GM12878 (cell line): ENCODE data around the gene CTRB2. TPM values are rescaled to one million over a fixed set of nuclear protein-coding genes. Genes with fewer than 3 reads are reported as not detected.

Source experiments
- ATAC-seq: fragments of 200-7000 bp; cut with Tn5 transposase; 3 replicates; pipeline ENCODE4 v1.9.1; 2020; ENCODE audit warnings: mild to moderate bottlenecking, moderate library complexity
- BruUV-seq: library from RNA; stranded (reverse); fragments of 400-500 nt; replicated peaks from 2 replicates; lab custom pipeline; 2021; lab: Mats Ljungman, UMichigan
- CTCF ChIA-PET: fragments of 300-600 bp; sonication (Branson Sonifier 250); formaldehyde crosslinking; extraction: SDS; loops from one replicate; lab custom pipeline; 2021; ENCODE audit warnings: inconsistent platforms; lab: Yijun Ruan, JAX
- POLR2A ChIA-PET: fragments of 350-600 bp; formaldehyde crosslinking; extraction: SDS; loops from one replicate; lab custom pipeline; 2021; ENCODE audit warnings: inconsistent platforms; lab: Charles Lee
- RAD21 ChIA-PET: fragments of 300-600 bp; sonication (Branson Sonifier 250); formaldehyde crosslinking; loops from one replicate; lab custom pipeline; 2023; ENCODE audit warnings: antibody characterized with exemption; ENCODE audit not compliant: unreplicated experiment; lab: Charles Lee
- SMC1A ChIA-PET: fragments of 300-600 bp; sonication (Branson Sonifier 250); formaldehyde crosslinking; loops from one replicate; lab custom pipeline; 2023; ENCODE audit not compliant: unreplicated experiment, uncharacterized antibody; lab: Charles Lee
- DNase-seq: peaks from one replicate; pipeline ENCODE4 v3.0.0-alpha.2; 2011; ENCODE audit warnings: low read depth, low spot score
- FAIRE-seq: peaks from 3 replicates; lab custom pipeline; 2011; peaks lifted over from hg19 to GRCh38; lab: Jason Lieb, UNC
- H2AFZ ChIP-seq: 2 replicates; pipeline ENCODE4 v1.6.0; 2011; ENCODE audit warnings: low read depth, low read length, control low read depth; ENCODE audit not compliant: control insufficient read depth
- H3K27ac ChIP-seq: 2 replicates; pipeline ENCODE4 v1.5.1; 2011; ENCODE audit warnings: control low read depth; ENCODE audit not compliant: control insufficient read depth, insufficient read depth
- H3K27me3 ChIP-seq, 2 experiments: replicated peaks in 1 of 2; 2 replicates each; pipeline versions ENCODE4 v1.6.0 to v1.6.1; 2011; ENCODE audit warnings: low read length in 1 of 2; ENCODE audit not compliant: control insufficient read depth in 2 of 2, insufficient read depth in 2 of 2
- H3K36me3 ChIP-seq, 2 experiments: 2 replicates each; pipeline ENCODE4 v1.5.1; 2011; ENCODE audit warnings: low read length in 1 of 2; ENCODE audit not compliant: control insufficient read depth in 2 of 2, insufficient read depth in 2 of 2
- H3K4me1 ChIP-seq: 2 replicates; pipeline ENCODE4 v1.6.1; 2011; ENCODE audit warnings: mild to moderate bottlenecking, low read length, moderate library complexity, mixed read lengths; ENCODE audit not compliant: control insufficient read depth, insufficient read depth
- H3K4me2 ChIP-seq: 2 replicates; pipeline ENCODE4 v1.6.0; 2011; ENCODE audit warnings: control low read depth; ENCODE audit not compliant: control insufficient read depth, insufficient read depth
- H3K4me3 ChIP-seq: fragments of 200-600 bp; sonication (generic); 2 replicates; pipeline ENCODE4 v1.5.1; 2016
- H3K79me2 ChIP-seq: 2 replicates; pipeline ENCODE4 v1.6.0; 2011; ENCODE audit warnings: low read length; ENCODE audit not compliant: control insufficient read depth, insufficient read depth
- H3K9ac ChIP-seq: 2 replicates; pipeline ENCODE4 v1.8.0; 2011; ENCODE audit warnings: low read length, control low read depth, mixed read lengths; ENCODE audit not compliant: control insufficient read depth, insufficient read depth
- H3K9me3 ChIP-seq: replicated peaks from 3 replicates; pipeline ENCODE4 v1.5.1; 2011; ENCODE audit warnings: mild to moderate bottlenecking, low read length; ENCODE audit not compliant: control insufficient read depth, insufficient read depth
- H4K20me1 ChIP-seq: 2 replicates; pipeline ENCODE4 v1.6.0; 2011; ENCODE audit not compliant: control insufficient read depth, insufficient read depth
- BHLHE40 ChIP-seq, 2 experiments: fragments of 450-650 bp in 1 of 2; IDR thresholded peaks; 2 replicates each; pipeline ENCODE4 v1.6.1; 2011 to 2017; ENCODE audit warnings: low read depth in 2 of 2, borderline replicate concordance in 1 of 2, improper control_type of control experiment in 1 of 2, low read length in 1 of 2, mild to moderate bottlenecking in 1 of 2
- DPF2 ChIP-seq: fragments of 450-650 bp; IDR thresholded peaks from 2 replicates; pipeline ENCODE4 v1.6.1; 2017; ENCODE audit warnings: mild to moderate bottlenecking
- IRF5 ChIP-seq: fragments of 450-650 bp; IDR thresholded peaks from 2 replicates; pipeline ENCODE4 v1.6.1; 2017; ENCODE audit warnings: borderline replicate concordance
- MTA2 ChIP-seq: fragments of 450-650 bp; IDR thresholded peaks from 2 replicates; pipeline ENCODE4 v1.6.1; 2016; ENCODE audit warnings: low read depth, mild to moderate bottlenecking, moderate library complexity
- MYB ChIP-seq: fragments of 150-350 bp; IDR thresholded peaks from 2 replicates; pipeline ENCODE4 v1.6.1; 2014; ENCODE audit warnings: mild to moderate bottlenecking, low read depth, low read length, borderline replicate concordance
- POLR2A ChIP-seq: IDR thresholded peaks from 2 replicates; pipeline ENCODE4 v1.6.1; 2011; ENCODE audit warnings: low read depth, mild to moderate bottlenecking, low read length
- RAD21 ChIP-seq: IDR thresholded peaks from 2 replicates; pipeline ENCODE4 v1.6.1; 2011; ENCODE audit warnings: mild to moderate bottlenecking, low read depth, low read length, moderate library complexity; ENCODE audit not compliant: insufficient read depth
- SIN3A ChIP-seq: IDR thresholded peaks from 2 replicates; pipeline ENCODE4 v1.6.1; 2012; ENCODE audit warnings: low read depth, low read length, improper control_type of control experiment
- SMAD5 ChIP-seq: IDR thresholded peaks from 2 replicates; pipeline ENCODE4 v1.6.1; 2016; ENCODE audit warnings: antibody characterized with exemption, low read depth
- SUZ12 ChIP-seq: fragments of 200-600 bp; sonication (generic); IDR thresholded peaks from one replicate; pipeline ENCODE4 v1.6.1; 2018; ENCODE audit warnings: antibody characterized with exemption, mild to moderate bottlenecking; ENCODE audit not compliant: unreplicated experiment
- ZBTB11 ChIP-seq: fragments of 450-650 bp; formaldehyde crosslinking; IDR thresholded peaks from 2 replicates; pipeline ENCODE4 v1.5.0; 2022; ENCODE audit warnings: mild to moderate bottlenecking, missing genetic modification characterization
- WGBS: methylation state at CpG from one replicate; pipeline ENCODE4 v1.1.6; 2016; ENCODE audit warnings: low lambda C conversion rate; ENCODE audit not compliant: insufficient replicate concordance, insufficient coverage; ENCODE audit errors: missing lambda C conversion rate; 5-methylcytosine and 5-hydroxymethylcytosine counted together
- in situ Hi-C: fragments of 300-500 bp; cut with MboI; formaldehyde crosslinking; loops from 9 replicates; pipeline ENCODE4 v1.14.3; 2018; ENCODE audit warnings: mixed read lengths
- intact Hi-C: fragments of 100-400 bp; cut with micrococcal nuclease; formaldehyde crosslinking; loops from one replicate; pipeline ENCODE4 v1.14.2; 2022; ENCODE audit not compliant: unreplicated experiment
- polyA plus RNA-seq, 11 experiments: library from polyadenylated mRNA; depleted of rRNA in 4 of 11; unstranded in 6 of 11; stranded (reverse) in 5 of 11; fragments of >200 nt; fragmentation: Nextera tagmentation in 4 of 11; fragmentation: Illumina TruSeq in 1 of 11; extraction: Ambion mirVana in 4 of 11; extraction: Trizol in 1 of 11; gene quantifications; 1 replicate in 1 of 11; 2 replicates in 10 of 11; pipeline versions ENCODE4 v1.2.1 to v1.2.3, GENCODE V29; 2011 to 2016; ENCODE audit warnings: inconsistent platforms in 2 of 11, missing spikeins in 2 of 11, low read depth in 1 of 11
- total RNA-seq, 4 experiments: library from RNA; depleted of rRNA in 3 of 4; stranded (reverse); fragments of >200 nt in 3 of 4; fragmentation: Illumina TruSeq in 1 of 4; extraction: Trizol in 1 of 4; gene quantifications; 2 replicates each; pipeline versions ENCODE4 v1.2.1 to v1.2.3, GENCODE V29; 2013 to 2021

Gene CTRB2
- total and polyA plus RNA-seq, 10 of the 15 experiments (the other 5 are each of a cell fraction or from before 2014, with no cell fraction given), result 9.4 TPM; not detected in 9

GRCh38 chr16:75250089-75250808, 43.3 kb upstream of the CTRB2 start:
- peaks cover 16% of the 10 kb centered on the region for H4K20me1 ChIP-seq
- POLR2A ChIA-PET, result interaction anchor here (0.6 to 1.6 kb wide), 3 partner anchors 55 to 388 kb away, joined by 3 to 6 read pairs (median 5); no protein-coding TSS in a partner anchor

GRCh38 chr16:75249441-75249840, 42.5 kb upstream of the CTRB2 start:
- Histone ChIP-seq H3K4me3 (no peak overlapping the region), H3K36me3 (no peaks in the 10 kb centered on the region), H2AFZ (no peak overlapping the region), H3K4me2 (no peak overlapping the region), H3K27ac (no peak overlapping the region), H4K20me1 (peaks cover 16% of the 10 kb centered on the region), H3K9ac (no peak overlapping the region), H3K27me3 (peaks cover 0 to 4% of the 10 kb centered on the region in 2 experiments; a peak in 1 of 4 replicates), H3K79me2 (no peaks in the 10 kb centered on the region; the same call in 1 of the 2 replicates), H3K4me1 (peaks cover 17% of the 10 kb centered on the region), H3K9me3 (no peaks in the 10 kb centered on the region)
- POLR2A ChIA-PET, result interaction anchor here (0.9 to 1.6 kb wide), 2 partner anchors 56 to 131 kb away, joined by 3 to 6 read pairs; no protein-coding TSS in a partner anchor
- RAD21 ChIA-PET, result interaction anchor here (1.3 to 1.8 kb wide), 4 partner anchors 50 to 142 kb away, joined by 3 to 9 read pairs (median 6); no protein-coding TSS in a partner anchor
- intact Hi-C loops (no loop called here), in situ Hi-C loops (no loop called here)
- CTCF ChIA-PET, result interaction anchor here (0.6 to 1.9 kb wide), 5 partner anchors 15 to 270 kb away, joined by 3 to 11 read pairs (median 3); no protein-coding TSS in a partner anchor
- WGBS, result 70% methylated on average over 5 of the region's 5 CpGs
- no peak for ATAC-seq
- FAIRE-seq, result no peak
- DNase-seq, result no peak
- SMC1A ChIA-PET, result interaction anchor here (1.6 to 1.9 kb wide), 2 partner anchors 132 to 136 kb away, joined by 5 to 8 read pairs; no protein-coding TSS in a partner anchor
- BruUV-seq, result no TSS peak
- TF ChIP-seq MYB (no peak), RAD21 (no peak), SUZ12 (no peak), IRF5 (no peak), DPF2 (no peak), MTA2 (no peak), SIN3A (no peak), POLR2A (no peak), ZBTB11 (CRISPR knock-in tag) (no peak)

More at GRCh38 chr16:75250089-75250808, 43.3 kb upstream of the CTRB2 start:
- ChIA-PET RAD21 (interaction anchor here (0.6 to 1.8 kb wide), 6 partner anchors 9 to 141 kb away, joined by 3 to 9 read pairs (median 4); no protein-coding TSS in a partner anchor), CTCF (interaction anchor here (0.7 to 1.9 kb wide), 6 partner anchors 16 to 152 kb away, joined by 3 to 11 read pairs (median 4); no protein-coding TSS in a partner anchor), SMC1A (interaction anchor here (1.1 to 1.9 kb wide), 3 partner anchors 67 to 135 kb away, joined by 3 to 8 read pairs (median 5); no protein-coding TSS in a partner anchor)
- Histone ChIP-seq H3K4me1 (peaks cover 9% of the 10 kb centered on the region), H3K9ac (peak overlapping the region; percentile 47), H2AFZ (no peak overlapping the region), H3K4me3 (peak overlapping the region; percentile 61), H3K4me2 (peak overlapping the region; percentile 86), H3K27me3 (peaks cover 0 to 4% of the 10 kb centered on the region in 2 experiments; a peak in 1 of 4 replicates), H3K27ac (no peak overlapping the region), H3K79me2 (no peaks in the 10 kb centered on the region; the same call in 1 of the 2 replicates), H3K36me3 (no peaks in the 10 kb centered on the region), H3K9me3 (no peaks in the 10 kb centered on the region)
- DNase-seq (no peak), FAIRE-seq (no peak), ATAC-seq (no peak)
- in situ Hi-C loops, result no loop called here
- BruUV-seq, result no TSS peak
- 6% methylated on average over 29 of the region's 29 CpGs for WGBS
- TF ChIP-seq SMAD5 (no peak), BHLHE40 (IDR thresholded peaks at IDR 0.05; ENCODE audit: borderline replicate concordance in 1 of 2, low read depth in 2 of 2, low read length in 1 of 2) (0 out of 4 replicates have a peak, but pooled peaks of 1 of the 2 experiments have one; percentile 29)
- intact Hi-C loops, result no loop called here
